SHP77 treated with DMSO at 0.1 percent for 48 hours (cell line): ENCODE data around the gene CACNA2D4.

ENCODE experiments used
- DNase-seq: peaks from one replicate; lab custom pipeline; 2025; lab: John Stamatoyannopoulos, UW

CACNA2D4 gene

DNA sequence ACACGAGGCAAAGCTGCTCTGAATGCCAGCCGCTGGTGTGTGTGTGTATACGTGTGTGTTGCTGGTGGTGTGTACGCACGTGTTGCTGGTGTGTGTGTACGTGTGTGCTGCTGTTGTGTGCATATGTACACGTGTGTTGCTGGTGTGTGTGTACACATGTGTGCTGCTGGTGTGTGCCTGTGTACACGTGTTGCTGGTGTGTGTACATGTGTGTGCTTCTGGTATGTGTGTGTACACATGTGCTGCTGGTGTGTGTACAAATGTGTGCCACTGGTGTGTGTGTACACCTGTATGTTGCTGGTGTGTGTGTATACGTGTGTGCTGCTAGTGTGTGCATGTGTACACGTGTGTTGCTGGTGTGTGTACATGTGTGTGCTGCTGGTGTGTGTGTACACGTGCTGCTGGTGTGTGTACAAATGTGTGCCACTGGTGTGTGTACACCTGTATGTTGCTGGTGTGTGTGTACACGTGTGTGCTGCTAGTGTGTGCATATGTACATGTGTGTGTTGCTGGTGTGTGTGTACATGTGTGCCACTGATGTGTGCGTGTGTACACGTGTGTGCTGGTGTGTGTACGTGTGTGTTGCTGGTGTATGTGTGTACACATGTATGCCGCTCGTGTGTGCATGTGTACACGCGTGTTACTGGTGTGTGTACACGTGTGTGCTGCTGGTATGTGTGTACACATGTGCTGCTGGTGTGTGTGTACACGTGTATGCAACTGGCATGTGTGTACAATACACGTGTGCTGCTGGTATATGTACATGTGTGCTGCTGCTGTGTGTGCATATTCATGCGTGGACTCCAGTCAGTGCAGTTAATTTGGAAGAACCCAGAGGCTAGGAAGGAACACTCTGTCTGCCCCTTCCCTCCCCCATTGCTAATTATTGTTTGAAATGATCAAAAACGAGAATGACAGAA, 47.2 kb downstream of the CACNA2D4 start:
- no peak for DNase-seq

DNA sequence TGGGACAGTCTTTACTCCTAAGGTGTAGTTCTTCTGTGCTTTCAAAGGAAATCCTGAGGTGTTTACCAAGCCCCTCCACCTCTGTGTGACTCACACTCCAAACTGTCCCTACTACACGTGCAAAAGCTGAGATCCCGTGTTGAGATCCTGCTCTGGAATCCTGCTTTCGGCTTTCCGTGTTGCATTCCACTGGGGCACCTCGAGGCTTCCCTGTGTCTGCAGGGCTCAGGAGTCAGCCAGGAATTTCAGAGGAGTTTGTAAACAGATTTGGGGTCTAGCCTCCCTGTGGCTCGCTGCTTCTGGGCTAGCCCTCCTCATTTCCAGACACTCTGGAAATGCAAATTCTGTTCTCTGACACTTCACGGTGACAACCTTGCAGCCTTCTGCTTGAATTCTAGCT, 48.4 kb downstream of the CACNA2D4 start:
- DNase-seq, result no peak

DNA sequence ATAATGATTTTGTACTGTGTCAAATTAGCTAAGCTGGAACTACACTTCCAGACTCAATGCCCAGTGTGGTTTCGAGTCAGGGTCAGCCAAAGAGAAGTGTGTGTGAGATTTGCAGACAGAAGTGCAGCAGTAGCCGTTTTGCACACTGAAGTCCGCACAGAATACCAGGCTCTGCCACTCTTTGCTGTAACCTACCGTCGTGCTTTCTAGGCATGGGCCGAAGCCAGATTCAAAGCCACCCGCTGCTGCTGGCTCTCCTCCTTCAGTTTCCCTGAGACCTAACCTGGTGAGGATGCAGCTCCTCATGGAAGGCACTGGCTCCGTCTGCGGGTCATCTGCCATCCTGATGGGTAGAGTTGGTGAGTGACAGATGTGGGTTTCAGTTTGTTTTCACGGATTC, 49.3 kb downstream of the CACNA2D4 start:
- no peak for DNase-seq

DNA sequence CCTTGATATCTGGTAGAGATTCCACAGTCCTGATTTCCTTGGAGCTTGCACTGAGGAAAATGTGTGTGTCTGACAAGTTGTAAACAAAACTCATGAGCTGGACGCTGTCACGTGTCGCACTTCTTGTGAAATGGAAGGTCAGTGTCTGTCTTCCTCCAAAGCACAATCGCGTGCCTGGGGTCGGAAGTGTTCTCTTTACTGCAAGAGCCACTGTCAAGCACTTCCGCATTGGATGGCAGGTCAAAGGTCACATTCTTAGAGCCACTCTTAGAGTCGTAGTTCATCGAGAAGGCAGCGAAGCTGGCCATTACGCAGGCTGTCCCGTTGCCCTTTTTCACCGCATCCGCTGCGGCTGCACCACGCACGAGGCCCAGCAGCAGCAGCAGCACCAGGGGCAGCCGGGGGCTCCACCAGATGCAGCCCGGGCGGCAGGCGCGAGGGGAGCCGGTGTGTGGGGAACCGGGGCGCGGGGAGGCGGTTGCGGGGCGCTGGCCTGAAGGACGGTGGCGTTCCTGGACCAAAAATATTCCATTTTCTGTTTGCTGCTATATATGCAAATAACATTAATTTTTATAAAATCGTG, 53.1 kb downstream of the CACNA2D4 start:
- no peak for DNase-seq

DNA sequence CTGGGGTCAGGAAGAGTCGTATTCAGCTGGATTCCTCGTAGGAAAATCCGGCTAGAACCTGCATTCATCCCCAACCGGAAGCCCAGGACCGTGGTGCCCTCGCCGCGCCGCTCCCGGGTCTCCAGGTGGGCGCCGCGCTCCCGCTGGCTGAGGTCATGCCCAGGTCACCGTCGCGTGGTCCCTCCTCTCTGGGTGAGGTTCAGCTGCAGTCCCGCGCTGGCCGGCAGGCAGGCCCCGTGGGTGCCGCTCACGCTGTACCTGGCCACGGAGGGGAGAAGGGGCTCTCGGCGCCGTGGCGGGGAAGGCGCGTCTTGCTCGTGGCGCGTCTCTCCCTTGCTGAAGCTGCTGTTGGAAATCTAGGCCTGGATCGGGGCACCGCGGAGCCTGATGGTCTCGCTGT, 53.6 kb downstream of the CACNA2D4 start:
- DNase-seq, result no peak

DNA sequence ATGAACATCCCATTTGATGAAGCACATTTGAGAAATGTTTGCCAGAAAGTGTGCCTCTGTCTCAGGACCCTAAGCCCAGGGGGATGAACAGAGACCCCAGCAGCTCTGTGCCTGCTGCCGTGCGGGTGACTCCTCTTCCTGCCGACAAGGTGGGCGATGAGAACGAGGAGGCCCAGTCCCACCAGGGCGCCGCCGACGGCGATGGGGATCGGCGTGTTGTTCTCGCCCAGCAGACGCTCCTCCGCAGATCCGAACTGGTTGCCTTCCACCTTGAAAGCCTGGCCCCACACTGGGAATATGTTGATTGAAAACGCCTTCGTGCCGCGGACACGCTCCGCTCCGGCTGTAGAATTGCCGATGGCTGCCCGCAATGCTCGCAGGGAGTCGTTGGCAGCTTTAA, 54.0 kb downstream of the CACNA2D4 start:
- DNase-seq, result no peak

DNA sequence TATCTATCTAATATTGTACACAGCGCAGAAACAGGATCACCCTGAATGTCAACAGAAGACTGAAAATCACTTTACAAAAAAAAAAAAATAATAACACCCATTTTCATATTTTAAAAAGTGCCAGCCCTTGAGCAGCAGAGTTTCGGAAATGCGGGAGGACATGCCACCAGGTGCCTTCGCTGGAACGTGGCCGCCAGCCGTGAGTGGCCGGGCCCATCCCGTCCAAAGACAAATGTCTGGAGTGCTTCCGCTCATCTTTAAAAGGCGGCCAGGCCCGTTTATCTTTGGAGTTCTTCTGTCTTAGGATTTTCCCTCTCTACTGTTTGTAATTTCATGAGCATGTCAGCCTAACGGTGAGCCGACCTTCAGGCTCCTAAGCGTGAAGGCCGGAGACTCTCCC, 54.6 kb downstream of the CACNA2D4 start:
- DNase-seq, result no peak

DNA sequence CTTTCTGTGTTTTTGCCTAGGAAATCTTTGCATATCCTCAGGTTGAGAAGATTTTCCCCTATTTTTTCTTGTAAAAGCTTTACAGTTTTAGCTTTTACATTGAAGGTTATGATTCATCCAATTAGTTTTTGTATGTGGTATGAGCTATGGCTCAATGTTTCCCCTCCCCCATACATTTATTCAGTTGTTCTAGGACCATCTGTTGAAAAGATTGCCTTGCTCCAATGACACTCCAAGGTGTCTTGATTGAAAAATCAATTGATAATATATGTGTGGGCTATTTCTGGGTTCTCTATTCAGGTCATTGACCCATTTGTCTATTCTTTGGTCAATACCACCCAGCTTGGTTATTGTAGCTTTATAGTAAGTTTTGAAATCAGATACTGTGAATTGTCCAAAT, 55.5 kb downstream of the CACNA2D4 start:
- no peak for DNase-seq

DNA sequence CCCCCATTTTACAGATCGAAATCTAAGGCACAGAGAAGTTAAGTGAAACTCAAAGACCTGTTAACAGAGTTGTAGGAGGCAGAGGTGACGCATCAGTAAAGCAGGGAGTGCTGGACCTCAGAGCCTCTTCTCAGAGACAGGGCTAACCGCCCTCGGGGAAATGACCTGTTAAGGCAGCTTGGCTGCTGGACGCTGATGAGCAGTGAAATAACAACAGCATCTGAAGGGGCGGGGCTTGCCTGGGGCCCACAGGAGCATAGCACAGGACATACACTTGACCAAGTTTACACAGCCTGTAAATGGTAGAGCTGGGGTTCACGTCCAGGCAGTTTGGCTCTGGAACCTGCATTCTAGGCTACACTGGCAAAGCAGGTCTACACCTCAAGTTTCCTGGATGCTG, 58.8 kb downstream of the CACNA2D4 start:
- no peak for DNase-seq

DNA sequence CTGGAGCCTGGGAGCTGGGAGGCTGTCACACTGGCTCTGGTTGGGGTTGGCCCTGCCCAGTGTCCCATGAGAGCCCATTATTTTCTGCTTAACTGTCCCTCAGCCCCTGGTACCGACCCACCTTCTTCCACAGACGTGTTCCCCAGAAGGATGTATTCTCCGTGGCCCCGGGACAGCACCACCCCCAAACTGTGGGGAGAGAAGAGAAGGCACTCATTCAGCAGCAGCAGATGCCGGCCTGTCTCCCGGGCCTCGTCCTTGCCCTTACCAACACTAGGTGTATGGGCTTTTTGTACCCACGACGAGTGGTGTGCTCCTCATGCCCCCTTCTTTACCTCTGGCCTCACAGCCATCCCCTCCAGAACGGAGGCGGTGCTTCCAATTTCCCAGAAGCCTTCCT, 60.0 kb downstream of the CACNA2D4 start:
- DNase-seq, result no peak

DNA sequence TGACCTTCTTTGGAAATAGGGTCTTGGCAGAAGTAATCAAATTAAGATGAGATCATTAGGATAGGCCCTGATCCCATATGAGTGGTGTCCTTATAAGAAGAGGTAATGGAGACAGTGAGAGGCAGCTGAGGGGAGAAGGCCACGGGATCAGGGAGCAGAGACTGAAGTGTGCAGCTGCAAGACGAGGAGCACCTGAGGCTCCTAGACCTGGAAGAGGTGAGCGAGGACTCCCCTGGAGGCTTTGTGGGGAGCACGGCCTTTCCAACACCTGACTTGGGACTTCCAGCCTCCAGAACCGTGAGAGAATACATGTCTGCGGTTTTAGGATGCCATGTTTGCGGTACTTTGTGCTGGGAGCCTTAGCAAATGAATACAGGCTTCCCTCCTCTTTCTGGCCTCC, 60.6 kb downstream of the CACNA2D4 start:
- DNase-seq, result no peak

DNA sequence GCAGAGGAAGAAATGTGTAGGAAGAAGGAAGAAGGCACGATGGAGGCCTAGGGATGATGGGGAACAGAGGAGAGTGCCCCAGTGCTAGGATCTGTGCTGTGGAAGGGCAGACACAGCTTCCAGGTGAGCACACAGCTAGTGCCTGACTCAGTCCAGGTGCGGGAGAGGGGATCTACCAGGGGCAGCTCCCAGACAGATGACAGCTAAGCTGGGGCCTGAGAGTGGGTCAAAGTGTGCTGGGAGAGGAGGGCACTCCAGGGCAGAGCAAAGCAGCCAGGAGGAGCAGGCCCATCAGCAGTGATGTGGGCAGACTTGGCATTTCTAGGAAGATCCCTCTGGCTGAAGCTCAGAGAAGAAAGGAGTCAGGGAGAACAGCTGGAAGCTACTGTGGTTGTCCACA, 61.4 kb downstream of the CACNA2D4 start:
- DNase-seq, result no peak

DNA sequence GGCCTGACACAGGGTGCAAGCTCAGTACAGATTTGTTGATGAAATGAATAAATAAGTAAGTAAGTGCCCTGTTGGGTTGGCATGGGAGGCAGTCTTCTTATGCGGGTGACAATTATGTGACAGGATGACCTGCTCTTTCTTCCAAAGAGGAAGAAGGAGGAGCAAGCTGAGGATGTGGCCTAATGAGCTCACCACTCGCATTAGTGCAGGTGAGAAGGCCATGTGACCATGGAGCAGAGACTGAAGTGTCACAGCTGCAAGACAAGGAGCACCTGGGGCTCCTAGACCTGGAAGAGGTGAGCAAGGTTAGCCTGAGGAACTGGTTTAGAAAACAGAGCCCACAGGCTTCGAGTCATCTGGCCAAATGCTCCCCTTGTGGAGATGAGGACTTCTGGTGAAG, 63.2 kb downstream of the CACNA2D4 start:
- DNase-seq, result no peak

DNA sequence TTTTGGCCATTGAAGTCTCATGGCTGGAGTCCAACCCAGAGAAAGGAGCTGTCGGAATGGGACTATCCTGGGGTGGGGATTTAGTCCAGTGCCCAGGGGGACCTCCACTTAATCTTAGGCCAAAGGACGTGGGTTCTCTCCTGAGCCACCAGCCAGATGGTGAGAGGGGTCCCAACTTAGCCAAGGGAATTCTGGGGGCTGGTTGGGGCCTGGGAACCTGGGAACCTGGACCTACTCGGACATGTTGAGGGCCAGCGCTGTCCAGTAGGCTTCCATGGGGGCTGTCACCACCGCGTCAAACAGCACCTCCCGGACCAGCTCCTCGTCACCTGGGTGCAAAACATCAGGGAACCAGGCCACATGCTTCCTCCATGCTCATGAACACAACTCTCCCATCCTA, 64.7 kb downstream of the CACNA2D4 start:
- no peak for DNase-seq

DNA sequence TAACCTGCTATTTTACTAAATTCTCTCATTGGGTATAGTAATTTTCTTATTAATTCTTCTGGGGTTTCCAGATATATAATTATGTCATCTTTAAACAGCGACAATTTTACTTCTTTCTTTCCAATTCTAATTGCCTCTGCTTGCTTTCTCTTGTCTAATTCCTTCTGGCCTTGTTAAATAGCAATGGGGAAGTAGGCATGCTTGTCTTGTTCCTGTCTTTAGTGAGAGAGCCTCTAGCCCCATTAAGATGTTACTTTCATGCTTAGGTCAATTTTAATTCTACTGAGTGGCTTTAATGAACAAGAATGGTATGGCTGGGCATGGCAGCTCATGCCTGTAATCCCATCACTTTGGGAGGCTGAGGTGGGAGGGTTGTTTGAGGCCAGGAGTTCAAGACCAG, 66.4 kb downstream of the CACNA2D4 start:
- no peak for DNase-seq

DNA sequence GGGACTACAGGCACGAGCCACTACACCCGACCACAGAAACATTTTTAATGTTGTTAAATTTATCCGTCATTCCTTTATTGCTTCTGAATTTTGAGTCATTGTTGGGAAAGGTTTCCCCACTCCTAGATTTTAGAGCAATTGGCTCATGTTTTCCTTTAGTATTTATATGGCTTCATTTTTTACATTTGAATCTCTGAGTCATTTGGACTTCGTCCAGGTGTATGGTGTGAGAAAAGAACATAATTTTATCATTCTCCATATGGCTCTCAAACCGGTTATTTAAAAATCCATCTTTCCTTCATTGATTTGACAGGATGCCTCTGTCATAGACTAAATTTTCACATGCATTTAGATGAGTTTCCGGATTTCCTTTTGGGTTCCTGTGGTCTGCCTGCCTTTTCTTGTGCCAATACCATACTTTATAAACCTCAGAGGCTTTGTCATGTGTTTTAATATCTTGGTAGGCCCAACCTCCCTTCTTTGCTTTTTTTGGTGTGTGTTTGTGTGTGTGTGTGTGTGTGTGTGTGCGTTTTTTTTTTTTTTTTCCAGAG, 67.2 kb downstream of the CACNA2D4 start:
- no peak for DNase-seq

DNA sequence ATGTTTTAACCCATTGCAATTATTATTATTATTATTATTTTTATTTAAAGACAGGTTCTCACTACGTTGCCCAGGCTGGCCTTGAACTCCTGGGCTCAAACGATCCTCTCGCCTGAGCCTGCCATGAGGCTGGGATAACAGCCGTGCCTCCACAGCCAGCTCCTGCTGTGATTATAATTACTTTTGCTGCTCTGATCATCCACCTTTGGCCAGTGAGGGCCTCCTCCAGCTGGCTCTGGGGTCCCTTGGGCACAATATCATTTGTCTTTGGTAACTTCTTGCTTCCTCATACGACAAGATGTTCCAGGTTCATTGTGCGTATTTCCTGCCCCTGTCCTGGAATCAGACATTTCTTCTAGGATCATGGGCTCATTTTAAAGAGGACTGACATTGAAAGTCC, 69.7 kb downstream of the CACNA2D4 start:
- no peak for DNase-seq

DNA sequence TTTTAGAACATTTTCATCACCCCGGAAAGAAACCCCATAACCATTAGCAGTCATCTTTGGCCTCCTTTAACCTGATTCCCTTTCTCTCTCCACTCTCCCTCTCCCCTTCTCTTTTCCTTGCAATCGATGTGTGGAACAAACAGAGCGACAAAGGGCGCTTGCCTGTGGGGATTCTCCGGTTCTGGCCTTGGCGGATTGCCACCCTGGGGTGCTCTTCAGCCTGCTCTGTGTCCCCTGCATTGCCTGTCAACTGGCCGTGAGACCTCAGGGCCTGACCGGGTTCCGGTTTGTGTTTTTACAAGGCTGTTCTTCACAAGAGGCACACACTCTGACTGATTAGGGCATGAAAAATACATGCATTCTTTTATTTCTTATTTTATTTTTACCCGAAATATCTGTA, 70.3 kb downstream of the CACNA2D4 start:
- no peak for DNase-seq

DNA sequence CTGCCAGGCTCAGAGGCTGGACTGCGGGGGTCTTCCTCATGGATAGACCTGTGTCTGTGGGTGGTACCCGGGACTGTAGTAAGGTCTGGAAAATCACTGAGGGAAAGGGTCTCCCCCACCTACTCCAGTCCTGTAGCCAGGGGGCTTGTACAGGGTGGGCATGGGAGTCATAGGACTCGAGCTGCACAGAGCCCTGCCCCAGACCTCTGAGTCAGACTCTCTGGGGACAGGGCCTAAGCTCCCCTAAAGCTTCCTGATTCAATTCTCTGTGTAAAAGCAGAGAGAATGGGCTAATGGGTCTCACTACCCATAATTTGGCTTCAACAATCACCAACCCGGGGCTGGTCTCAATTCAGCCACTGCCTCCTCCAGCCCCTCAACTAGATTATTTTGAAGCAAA, 71.0 kb downstream of the CACNA2D4 start:
- DNase-seq, result no peak

DNA sequence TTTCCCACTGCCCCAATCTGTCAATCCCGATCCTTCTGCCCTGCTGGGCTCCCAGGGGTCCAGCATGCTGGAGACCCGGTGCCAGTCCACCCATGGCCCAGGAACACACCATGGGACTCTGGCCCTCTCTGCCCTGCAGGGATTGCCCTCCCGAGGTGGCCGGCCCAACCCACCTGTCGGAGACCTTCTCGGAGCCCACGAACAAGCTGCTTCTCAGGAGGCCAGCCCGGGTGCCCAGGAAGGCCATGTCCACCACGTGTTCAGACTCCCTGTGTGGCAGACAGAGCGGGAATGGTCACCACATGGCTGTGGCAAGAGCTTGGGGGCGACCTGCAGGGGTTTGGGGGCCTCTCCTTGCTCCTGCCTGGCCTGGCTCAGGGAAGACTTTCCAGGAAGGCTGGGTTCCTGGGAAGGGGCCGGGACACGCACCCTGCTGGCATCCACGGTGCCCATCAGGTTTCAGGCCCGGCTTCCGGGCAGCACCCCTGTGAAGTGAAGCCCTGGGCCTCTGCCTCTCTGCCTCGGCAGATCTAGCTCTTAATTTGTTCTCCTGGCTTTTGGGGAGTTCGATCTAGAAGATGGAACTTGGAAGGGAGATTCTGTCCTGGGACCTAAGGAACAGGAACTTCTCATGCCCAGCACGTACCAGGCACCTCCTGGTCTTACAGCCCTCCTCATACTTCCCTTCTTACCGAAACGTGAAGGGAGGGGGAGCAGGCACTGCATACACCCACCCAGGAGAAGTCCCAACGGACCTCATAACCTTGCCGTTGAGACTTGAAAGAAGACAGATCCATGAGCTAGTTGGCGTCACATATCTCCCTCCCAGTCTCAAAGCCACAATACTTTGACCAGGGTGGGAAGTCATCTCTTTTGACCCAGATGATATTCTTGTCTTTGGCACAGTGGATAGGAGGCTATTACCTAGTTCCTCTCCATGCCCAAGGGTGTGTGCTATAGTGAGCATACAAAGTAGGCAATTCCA, 71.7 kb downstream of the CACNA2D4 start:
- no peak for DNase-seq

DNA sequence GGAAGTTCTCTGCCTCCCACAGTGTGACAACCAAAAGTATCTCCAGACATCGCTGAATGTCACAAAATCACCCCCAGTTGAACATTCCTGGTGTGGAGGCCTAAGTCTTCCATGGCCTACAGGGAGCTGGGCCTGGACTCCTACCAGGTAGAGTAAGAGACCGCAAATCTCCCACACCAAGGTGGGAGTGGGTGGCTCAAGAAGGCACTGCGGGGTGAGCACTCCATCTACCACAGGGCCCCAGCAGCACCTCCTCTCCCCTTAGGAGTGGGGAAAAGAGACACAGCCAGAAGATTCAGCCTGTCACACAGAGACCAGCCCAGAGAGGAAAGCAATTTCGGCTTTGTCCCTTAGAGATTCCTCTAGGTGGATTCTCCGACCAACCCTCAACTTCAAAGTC, 72.6 kb downstream of the CACNA2D4 start:
- DNase-seq, result no peak

DNA sequence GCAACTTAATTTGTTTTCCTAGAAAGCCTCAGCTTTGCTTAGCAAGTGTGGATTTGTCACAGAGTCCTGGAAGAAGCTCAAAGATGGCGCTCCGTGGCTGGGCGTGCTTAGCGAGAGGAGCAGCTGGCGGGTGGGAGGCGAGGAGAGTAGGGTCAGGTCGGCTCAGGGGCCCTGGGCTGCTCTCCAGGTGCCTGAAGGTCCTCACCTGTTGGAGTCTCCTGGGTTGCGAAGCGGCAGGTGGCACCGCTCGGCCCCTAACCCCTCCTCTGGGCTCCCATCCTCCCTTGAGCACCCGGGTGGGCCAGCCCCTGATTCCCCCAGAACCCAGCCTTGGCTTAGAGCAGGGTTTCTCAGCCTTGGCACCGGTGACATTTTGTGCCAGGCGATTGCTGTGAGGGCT, 73.0 kb downstream of the CACNA2D4 start:
- DNase-seq, result no peak
